Hematopoietic multipotent progenitor cell treated with erythropoietin and hydrocortisone succinate and interleukin-3 and kit ligand, for 15 days (in vitro differentiated cells): ENCODE data around the gene C2orf78.
"Not testable (repeated sequence)": the region's sequence is repeated elsewhere in the genome, so short reads cannot be mapped to it uniquely, and the experiment has no call there.

Experiments used
- DNase-seq: peaks from one replicate; pipeline ENCODE4 v3.0.0-alpha.2; 2015; ENCODE audit warnings: low spot score

Gene C2orf78

GRCh38 chr2:73779467-73780236 is 4.3 kb upstream of the C2orf78 start, which contains the start of gene DUSP11:
Gene DUSP11 (minus strand): TSS chr2:73780103. CDS start chr2:73779974, 129 bp downstream.
- peak; percentile 96 for DNase-seq

- DNase-seq: no peak
Observed at GRCh38 chr2:73780237-73780582, 3.8 kb upstream of the C2orf78 start.

GRCh38 chr2:73783402-73783801 is 581 bp upstream of the C2orf78 start:
- DNase-seq: not testable (repeated sequence)

GRCh38 chr2:73811878-73812277 is 27.9 kb downstream of the C2orf78 start:
- DNase-seq: no peak

- DNase-seq: no peak
Observed at GRCh38 chr2:73812635-73813034, 28.7 kb downstream of the C2orf78 start.

GRCh38 chr2:73818296-73818695 is 34.3 kb downstream of the C2orf78 start:
- no peak for DNase-seq

- DNase-seq: no peak
Observed at GRCh38 chr2:73821227-73821626, 37.2 kb downstream of the C2orf78 start.

- DNase-seq: no peak
Observed at GRCh38 chr2:73821669-73822068, 37.7 kb downstream of the C2orf78 start.

- no peak for DNase-seq
Observed at GRCh38 chr2:73822276-73822675, 38.3 kb downstream of the C2orf78 start.

DNA sequence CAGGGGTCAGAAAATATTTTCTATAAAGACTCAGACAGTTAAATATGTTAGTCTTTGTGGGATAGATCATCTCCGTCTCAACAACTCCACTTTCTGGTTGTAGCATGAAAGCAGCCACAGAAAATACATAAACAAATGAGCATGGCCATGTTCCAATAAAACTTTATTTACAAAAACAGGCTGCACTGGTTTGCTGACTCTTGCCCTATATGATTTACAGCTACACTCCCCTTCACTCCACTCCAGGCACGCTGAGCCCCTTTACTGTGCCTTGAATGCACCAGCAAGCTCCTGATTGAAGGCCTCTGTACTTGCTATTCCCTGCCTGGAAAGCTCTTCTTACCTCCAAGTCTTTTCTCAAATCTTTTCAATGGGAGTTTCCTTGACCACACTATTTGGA is 39.0 kb downstream of the C2orf78 start:
- DNase-seq: no peak

DNA sequence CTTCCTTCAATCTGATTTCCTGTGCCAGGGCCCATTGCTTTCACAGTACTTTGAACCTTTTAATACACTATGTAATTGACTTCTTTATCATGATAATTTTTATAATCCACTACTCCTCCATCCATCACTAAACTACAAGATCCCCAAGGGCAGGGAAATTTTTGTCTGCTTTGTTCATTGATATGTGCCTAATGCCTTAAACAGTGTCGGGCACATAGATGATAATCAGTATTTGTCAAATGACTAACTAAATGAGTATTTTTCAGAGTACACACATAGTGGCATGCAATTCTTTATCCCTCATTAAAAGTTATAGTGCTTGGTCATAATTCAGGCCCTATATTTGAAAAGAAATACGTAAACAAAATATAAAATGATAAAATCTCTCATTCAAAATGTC is 39.4 kb downstream of the C2orf78 start:
- DNase-seq: no peak

DNA sequence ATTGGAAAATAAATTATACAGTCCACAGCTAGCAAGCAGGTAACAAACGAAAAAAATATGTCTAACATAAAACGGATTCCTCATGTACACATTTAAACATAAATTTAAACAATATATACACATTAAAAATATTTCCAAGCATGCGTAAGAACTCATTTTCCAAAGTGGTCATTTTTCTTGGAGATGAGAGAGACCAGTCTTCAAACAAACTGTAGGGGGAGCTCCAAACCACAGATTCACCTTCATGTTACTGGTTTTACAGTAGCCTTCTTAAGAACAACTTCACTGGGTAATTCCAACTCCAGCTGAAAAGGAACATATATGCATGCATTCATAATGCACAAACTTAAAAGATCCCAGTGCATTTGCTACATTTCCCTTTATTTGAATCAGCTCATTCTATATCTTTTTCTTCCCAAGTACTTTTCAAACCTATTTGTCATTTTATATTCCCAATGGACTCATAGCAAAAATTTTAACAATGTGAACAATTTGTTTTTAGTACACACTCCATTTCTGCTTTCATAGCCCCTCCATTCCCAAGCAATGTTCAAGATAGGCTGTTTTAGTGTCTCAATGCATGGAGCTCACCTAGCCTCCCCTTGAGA is 40.0 kb downstream of the C2orf78 start:
- DNase-seq: peak; percentile 80

DNA sequence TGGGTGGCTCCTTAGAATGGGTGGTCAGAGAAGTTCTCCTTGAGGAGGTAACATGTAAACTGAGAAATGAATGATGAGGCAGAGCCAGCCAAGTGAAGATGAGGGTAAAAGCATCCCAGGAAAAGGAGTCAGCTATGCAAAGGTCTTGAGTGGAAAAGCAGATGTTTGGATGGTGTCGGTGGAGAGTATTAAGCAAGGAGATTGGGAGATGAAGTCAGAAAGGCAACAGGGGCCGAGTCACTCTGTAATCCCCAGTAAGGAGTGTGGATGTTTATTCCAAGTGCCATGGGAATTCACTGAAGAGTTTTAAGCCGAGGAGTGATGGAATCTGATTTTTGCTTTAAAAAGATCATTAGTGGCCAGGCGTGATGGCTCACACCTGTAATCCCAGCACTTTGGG is 41.4 kb downstream of the C2orf78 start:
- no peak for DNase-seq

DNA sequence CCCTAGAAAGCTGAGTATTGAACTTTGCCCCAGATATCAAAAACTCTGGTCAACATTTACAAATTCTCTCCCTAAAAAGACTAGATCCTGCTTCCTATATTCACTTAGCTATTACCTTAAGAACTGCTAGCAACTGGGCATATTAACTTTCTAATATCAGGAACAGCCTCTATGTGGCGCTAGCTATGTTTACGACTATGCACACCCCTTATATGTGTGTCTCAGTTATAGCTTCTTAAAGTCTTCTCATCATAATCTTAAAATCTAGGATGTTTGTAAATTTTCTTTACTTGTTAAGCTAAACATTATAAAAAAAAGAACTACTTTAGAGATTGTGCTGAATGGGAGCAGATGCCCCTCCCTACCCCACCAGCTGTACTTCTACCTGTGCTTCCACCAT is 43.0 kb downstream of the C2orf78 start:
- DNase-seq: peak; percentile 58

DNA sequence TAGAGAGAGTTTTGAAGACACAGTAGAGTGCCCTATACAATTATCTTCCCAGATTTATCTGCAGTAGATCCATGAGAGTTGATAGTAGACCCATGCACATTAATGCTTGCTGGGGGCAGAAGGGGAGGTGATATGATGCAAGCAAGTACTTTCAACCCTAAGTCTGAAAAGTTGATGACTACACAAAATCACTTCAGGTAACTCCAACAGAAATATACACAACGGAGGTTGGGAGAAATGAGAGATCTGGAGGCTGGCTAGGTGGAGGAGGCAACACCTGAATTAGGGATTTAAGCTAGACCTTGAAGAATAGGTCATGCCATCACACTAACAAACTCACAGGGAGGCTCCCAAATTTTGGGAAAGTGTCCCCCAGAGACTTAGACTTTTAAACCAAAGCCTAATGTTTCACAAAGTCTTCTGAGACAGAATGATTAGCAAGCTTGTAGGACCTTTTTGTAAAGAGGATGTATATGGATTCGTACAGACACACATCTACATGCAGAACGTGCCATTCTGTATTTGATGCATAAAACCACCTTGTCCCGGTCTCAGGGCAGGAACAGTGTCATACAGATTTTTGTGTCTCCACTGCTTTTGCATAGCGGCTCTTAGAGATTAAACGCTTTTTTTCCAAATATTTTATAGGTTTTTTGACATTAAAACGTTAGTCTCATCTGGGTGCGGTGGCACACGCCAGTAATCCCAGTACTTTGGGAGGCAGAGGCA is 43.8 kb downstream of the C2orf78 start:
- DNase-seq: no peak

GRCh38 chr2:73828389-73828817 is 44.4 kb downstream of the C2orf78 start:
- no peak for DNase-seq

- peak; percentile 97 for DNase-seq
Observed at GRCh38 chr2:73828818-73829570, 45.0 kb downstream of the C2orf78 start, which contains the start of gene STAMBP. Gene STAMBP (plus strand): TSS chr2:73828961. CDS start chr2:73830857, 1,896 bp downstream.

- no peak for DNase-seq
Observed at GRCh38 chr2:73830871-73831401, 47.0 kb downstream of the C2orf78 start.

- DNase-seq: peak; percentile 45
Observed at GRCh38 chr2:73832930-73833329, 48.9 kb downstream of the C2orf78 start.

DNA sequence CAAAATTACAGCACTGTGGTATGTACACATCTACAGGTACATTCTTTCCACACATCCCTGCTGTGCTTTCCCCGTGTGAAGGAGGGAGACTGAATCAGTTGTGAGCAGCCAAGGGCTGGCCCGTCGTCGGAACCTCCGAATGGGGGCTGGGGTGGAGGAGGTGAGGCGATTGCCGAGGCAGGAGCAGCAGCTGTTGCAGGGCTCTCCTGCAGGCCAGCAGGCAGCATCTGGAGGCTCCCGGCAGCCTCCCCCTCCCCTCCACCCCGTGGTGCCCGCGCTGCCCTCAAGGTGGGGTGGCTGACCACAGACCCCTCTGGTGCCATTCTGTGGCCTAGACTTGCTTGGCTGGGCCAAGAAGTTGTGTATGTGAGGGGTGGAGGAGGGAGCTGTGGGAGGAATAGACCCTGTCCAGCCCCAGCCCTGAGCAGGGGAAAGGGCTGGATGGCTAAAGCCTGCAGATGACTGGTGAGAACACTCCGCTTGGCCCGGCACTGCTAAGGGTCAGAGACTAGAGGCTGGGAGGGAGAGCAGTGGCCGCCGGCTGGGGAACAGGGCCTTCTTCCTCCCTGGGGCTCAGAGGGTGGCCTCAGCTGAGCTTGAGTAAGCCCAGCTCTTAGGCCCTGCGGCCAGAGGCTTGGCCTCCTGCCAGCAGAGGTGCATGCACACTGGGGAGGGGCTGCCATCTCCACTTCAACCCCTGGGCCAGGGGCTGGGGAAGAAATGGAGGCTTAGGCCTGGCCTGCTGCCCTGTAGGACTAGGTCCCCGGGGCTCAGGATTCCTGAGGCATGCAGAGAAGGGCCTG is 52.4 kb downstream of the C2orf78 start:
- no peak for DNase-seq
